GM12801 (cell line): ENCODE results near the gene BEND3.

Experiments used
- CTCF ChIP-seq: IDR thresholded peaks from one replicate; pipeline ENCODE4 v1.5.1; 2011; ENCODE audit warnings: control low read depth; ENCODE audit not compliant: insufficient read length; ENCODE audit errors: extremely low read depth

BEND3 gene

GRCh38 chr6:107144014-107144413 is 28.7 kb upstream of the BEND3 start:
- TF ChIP-seq CTCF = no peak

- no peak for TF ChIP-seq CTCF
Observed at GRCh38 chr6:107140581-107140980, 25.3 kb upstream of the BEND3 start.

- no peak for TF ChIP-seq CTCF
Observed at GRCh38 chr6:107132330-107132954, 17.1 kb upstream of the BEND3 start.

- TF ChIP-seq CTCF = no peak
Observed at GRCh38 chr6:107129370-107129925, 14.1 kb upstream of the BEND3 start.

- TF ChIP-seq CTCF = no peak
Observed at GRCh38 chr6:107128577-107128976, 13.3 kb upstream of the BEND3 start.

GRCh38 chr6:107128175-107128574 is 12.9 kb upstream of the BEND3 start:
- no peak for TF ChIP-seq CTCF

GRCh38 chr6:107125771-107126170 is 10.5 kb upstream of the BEND3 start:
- TF ChIP-seq CTCF = no peak
